Measurements from ENCODE around the gene GJC1.

DNA sequence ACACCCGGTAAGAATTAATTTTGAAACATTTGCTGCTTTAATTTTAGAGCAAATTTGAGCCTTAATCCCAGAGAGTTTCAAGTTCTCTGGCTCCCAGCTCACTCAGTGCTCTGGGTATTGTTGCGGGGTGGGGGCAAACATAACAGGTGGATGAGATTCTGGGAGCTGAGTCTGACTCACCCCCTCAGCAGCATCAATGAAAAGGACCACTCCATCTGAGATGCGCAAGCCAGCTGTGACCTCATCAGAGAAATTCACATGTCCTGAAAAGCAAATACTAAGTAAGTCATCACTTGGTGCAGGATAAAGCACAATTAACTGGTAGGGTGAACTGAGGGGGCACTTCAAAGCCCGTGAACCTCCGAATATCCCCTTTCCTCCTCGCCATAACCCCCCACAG is 49.3 kb upstream of the GJC1 start:
- TF ChIP-seq, protein P1, sequence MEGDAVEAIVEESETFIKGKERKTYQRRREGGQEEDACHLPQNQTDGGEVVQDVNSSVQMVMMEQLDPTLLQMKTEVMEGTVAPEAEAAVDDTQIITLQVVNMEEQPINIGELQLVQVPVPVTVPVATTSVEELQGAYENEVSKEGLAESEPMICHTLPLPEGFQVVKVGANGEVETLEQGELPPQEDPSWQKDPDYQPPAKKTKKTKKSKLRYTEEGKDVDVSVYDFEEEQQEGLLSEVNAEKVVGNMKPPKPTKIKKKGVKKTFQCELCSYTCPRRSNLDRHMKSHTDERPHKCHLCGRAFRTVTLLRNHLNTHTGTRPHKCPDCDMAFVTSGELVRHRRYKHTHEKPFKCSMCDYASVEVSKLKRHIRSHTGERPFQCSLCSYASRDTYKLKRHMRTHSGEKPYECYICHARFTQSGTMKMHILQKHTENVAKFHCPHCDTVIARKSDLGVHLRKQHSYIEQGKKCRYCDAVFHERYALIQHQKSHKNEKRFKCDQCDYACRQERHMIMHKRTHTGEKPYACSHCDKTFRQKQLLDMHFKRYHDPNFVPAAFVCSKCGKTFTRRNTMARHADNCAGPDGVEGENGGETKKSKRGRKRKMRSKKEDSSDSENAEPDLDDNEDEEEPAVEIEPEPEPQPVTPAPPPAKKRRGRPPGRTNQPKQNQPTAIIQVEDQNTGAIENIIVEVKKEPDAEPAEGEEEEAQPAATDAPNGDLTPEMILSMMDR (conservative IDR thresholded peaks at IDR 0.05; ENCODE audit: low read depth, low read length), result no peak
- TF ChIP-seq EZH2 (IDR thresholded peaks at IDR 0.05; ENCODE audit: borderline replicate concordance, low read depth, low read length, poor library complexity, severe bottlenecking), result no peak
